HG03571 (cell line): ENCODE measurements around the gene IL1RN.

ENCODE experiments used
- ATAC-seq: cut with Tn5 transposase; IDR thresholded peaks from one replicate; pipeline ENCODE4 v1.9.1; 2021; ENCODE audit not compliant: unreplicated experiment

IL1RN gene

DNA sequence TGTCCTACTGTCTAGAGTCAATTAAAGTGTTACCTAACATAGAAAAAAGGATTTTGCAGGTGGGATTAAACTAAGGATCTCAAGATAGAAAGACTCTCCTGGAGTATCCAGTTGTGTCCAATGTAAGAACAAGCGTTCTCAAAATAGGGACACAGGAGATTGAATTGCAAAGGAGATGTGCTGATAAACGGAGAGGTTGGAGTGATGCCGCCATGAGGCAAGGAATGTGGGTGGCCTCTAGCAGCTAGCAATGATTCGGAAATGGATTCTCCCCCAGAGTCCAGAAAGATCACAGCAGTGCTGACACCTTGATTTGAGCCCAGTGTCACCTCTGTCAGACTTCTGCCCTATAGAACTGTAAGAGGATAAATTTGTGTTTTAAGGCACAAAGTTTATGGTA, 24.1 kb upstream of the IL1RN start:
- no peak for ATAC-seq

DNA sequence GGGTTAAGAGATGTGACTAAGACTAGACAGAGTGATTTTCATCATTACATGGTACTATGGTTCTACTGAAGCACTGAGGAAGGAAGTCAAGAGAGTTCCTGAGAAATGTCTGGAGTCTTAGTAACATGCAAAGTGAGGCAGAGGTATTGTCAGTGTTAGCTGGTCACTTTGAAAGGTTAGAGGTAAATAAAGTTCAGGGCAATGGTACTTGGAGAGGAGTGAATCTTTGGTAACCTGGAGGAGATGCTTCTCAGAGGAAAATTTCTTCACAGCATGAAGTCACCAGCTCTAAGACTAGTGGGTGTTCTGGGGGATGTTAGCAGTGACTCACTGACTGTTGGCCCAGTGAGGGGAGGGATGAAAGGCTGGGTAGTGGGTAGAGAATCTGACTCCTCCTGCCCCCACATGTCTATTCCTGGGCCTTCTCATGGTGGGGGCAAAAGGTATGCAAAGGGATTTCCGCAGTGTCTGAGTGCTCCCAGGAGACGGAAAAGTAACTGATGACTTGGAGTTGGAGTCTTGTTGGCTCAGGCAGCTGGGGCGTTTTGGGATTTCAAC, 23.3 kb upstream of the IL1RN start:
- ATAC-seq: no peak

DNA sequence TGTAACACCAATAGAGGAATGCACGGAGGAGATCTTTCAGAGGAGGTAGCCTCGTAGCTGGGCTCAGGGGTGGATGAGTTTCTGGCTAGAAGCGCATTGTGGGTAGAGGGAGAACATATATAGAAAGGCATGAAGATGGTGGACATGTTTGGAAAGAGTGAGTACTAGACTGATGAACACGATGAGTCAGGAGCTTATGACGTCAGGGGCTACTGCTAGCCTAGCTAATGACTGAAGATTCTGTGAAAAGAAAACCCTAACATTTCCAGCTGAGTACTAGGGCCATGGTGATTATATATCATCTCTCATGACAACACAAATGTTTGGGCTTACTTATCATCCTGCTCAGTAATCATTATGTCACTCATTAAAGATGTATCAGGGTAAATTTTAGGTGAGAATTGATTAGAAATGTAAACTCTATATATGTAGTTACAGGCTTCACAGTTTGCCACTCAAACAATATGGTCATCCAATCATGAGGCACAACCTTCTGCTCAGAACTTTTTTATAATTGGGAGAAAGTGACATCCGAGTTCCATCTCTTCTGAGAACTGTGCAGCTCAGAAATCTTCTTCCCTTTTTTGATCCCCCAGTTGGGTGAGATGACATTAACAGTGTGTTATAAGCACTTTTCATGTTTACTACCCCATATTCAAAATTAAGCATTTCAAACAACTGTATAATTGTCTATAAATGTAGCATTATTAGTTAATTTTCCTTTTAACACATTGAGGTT, 22.2 kb upstream of the IL1RN start:
- ATAC-seq: no peak

DNA sequence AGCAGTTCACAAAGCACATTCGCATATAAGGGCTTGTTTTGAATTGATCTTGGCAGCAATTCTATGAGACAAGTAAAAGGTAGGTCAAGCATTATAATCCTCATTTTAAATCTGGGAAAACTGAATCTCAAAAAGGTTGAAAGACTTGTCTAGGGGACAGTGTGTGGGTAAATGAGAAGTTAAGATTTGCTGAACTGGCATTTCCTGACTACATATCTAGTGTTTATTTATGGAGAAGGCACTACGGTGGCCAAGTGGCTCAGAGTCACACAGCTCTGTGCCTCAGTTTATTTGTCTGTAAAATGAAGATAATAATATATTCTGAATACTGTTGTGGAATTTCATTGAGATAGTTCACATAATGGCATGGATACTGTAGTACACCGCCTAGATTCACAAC, 16.3 kb upstream of the IL1RN start:
- ATAC-seq: no peak

DNA sequence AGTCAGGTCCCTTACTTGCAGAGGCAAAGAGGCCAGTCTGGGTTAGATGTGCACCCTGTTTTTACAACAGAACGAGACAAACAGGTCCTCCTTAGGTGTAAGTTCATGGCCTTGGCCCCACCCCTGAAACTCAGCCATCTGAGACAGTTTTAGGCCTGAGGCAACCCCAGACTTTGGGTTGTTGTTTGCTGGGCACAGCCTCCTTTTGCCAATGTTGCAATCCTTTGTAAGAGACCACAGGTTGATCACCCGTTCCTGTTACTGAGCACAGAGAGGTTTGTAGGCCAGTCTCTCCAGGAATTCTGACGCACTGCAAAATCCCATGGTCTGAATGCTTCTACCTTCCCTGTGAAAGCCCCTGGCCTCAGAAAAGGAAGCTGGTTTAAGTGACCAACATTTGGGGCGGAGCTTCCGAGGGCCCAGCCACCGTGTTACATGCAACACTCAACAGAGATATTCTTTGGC, 15.5 kb upstream of the IL1RN start:
- no peak for ATAC-seq

DNA sequence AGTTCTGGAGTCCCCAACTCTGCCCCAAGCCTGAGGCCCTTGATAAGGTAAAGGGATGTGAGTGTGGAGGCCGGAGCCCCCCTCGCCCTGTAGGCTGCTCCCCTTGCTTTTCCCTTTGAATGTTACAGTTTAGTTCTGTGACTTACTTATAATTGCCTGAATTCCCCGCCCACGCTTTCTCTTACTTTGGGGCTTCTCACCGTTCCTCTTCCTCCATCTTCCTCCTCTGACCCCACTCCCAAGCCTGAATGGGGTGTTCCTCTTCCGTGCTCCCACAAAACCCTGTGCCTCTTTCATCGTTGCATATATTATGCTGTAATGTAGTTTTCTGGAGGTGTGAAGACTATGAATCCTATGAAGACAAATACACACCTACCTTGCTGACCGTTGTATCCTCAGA, 15.0 kb upstream of the IL1RN start:
- ATAC-seq: no peak

DNA sequence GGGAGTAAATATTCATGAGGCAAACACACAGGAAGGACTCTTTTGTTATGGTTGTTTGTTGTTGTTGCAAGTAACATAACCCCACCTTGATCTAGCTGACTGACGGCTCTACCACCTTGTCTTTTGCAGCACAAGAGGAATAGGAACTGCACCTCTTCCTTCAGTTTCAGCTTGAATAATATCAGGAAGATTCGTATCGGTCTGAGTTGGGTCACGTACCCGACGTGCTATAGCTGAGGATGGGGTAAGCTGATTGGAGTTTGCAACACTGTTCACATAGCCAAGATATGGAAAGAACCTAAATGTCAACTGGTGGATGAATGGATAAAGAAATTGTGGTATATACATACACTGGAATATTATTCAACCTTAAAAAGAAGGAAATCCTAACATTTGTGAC, 14.5 kb upstream of the IL1RN start:
- no peak for ATAC-seq

DNA sequence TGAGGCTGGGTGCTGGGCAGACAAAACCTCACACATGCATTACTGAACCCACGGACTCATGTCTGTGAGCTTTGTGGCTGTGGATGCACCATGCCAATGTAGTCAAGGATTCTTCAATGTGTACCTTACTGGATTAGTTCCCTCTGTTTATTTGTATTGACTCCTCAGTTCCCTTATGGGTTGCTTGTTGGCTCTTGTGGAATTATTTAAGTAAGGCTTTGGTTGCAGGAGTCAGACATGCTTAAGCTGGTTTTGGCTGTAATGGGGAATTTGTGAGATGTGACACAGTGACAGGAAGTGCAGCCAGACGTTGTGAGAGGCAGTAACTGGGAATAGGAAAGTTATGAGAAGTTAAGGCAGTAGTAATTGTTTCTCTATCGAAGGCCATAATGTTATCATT, 13.6 kb upstream of the IL1RN start:
- no peak for ATAC-seq

DNA sequence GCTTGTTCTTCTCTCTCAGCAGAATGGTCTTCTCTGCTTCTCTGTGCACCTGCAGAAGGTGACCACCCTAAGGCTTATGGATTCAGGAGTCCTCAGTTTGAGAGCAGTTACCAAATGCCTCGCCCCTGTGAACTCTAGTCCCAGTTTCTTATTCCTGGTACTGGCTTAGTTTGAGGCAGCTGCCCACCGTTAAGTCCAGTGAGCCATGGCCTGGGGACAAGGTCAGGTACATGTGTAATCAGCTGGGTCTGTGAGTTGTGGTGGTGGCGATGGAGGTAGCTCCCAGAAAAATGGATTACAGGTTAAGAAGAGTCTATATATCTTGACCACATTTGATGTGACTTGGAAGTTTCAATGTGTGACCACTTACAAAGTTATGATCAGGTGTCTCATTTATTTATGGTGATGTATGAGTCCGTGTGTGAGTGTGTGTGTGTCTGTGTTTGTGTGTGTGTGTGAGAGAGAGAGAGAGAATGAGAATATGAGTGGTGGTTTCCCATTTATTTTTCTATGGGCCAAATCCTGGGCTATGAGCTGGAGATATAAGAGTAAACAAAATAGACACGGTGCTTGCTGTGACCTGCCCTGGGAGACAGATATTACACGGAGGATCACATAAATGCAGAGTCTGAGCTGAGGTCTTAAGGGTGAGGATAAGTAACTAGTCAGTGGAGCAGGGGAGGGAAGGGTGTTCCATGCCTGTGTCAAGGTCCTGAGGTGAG, 13.0 kb upstream of the IL1RN start:
- ATAC-seq: no peak

DNA sequence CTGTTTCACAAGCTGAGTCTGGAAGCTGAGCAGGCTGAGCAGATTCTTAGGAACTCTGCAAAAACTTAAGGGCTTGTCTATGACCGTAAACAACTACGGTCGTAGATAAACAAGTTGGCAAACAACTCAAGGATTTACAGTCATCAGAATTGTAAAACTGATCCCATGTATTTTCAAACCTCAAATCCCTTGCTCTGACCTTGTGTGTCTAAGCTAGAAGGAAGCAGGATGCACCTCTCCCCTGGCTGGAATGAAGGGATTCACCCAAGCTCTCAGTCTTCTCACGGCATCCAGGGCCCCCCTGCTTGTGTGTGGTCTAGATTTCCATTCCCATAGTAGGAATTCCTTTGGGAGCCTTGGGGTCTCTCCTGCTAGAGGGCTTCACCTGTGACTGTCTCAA, 12.4 kb upstream of the IL1RN start:
- no peak for ATAC-seq

DNA sequence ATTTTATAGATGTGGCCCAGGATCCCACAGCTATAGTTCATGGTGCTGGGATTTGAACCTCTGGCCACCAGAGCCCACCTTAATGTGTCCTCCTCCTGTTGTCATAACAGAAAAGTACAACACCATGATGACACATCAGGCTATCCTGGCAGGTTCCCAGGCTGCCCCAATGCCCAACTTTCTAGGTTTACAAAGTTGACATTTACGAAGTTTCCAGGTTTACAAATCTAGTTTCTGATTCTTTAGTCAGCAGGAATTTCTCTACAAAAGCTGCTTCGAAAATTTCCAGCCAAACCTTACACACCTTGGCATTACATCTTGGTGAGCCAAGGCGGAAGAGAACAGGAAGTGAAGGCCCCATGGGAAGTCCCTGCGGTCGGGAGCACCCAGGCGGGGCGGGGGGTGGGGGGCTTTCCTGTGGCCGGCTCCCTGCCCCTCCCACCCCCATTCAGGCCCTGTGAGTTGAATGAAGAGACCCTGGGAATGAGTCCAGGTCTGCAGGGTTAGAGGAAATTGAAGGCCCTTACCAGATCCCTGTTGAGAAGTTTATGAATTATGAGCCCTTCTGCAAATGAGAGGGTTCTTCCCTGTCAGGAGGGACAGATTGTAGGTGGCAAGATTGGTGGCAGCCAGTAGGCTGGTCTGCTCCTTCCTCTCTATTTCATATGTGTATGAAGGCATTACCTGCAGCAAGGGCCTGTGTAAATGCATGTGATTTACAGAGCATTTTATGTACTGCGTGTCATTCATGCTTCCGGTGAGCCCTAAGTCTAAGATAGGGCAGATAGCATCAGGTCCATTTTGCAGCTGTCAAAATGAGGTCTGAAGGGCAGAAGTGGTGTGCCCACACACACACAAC, 11.1 kb upstream of the IL1RN start:
- ATAC-seq: no peak

DNA sequence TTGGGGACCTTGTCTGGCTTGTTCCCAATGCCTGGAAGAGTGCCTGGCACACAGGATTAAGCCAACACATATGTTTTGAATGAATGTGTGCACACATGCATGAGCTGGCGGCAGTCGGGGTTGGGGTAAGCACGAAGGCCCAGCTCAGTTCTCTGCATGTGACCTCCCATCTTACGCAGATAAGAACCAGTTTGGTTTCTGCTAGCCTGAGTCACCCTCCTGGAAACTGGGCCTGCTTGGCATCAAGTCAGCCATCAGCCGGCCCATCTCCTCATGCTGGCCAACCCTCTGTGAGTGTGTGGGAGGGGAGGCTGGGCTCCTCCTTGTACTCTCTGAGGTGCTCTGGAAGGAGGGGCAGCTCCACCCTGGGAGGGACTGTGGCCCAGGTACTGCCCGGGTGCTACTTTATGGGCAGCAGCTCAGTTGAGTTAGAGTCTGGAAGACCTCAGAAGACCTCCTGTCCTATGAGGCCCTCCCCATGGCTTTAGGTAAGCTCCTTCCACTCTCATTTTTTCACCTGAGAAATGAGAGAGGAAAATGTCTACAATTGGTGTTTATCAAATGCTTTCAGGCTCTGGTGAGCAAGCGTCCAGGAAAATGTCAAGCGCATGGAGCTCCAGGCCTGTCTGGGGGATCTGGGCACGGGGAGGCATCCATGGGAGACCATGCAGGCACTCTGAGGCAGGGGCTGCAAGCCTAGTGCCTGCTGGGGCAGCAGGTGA, 9.7 kb upstream of the IL1RN start:
- ATAC-seq: no peak

DNA sequence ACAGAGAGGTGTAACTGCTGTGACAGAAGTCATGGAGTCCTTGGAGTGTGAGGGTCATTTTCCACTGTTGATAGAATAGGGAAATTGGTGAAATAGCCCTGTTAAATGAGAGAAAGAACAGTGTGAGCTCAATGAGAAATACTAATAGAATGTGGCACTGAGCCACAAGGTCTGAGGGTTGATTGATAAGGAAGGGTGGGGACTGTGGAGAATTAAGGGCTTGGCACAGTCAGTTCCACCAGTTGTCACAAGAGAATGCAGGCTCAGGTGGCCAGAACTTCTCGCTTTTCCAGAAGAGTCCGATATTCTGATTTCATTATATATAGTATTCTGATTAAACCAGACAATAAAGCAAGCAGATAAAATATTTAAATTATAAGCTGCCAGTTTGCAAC, 9.1 kb upstream of the IL1RN start:
- ATAC-seq: no peak

DNA sequence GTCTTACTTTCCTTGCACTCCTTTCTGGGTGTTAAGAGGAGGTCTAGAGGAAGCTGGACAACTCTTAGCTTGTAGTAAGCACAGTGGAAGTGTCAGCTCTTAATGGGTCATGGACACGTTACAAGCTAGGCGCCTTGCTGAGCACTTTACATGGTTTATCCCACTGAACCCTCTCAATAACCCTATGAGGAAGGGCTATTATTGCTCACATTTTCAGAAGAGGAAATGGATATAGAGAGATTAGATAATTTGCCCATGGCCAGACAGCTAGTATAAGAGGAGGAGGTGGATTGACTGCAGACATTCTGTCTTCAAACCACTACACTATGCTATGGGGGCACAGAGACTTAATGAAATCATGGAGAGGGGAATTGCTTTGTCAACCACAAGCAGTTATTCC, 8.3 kb upstream of the IL1RN start:
- no peak for ATAC-seq

DNA sequence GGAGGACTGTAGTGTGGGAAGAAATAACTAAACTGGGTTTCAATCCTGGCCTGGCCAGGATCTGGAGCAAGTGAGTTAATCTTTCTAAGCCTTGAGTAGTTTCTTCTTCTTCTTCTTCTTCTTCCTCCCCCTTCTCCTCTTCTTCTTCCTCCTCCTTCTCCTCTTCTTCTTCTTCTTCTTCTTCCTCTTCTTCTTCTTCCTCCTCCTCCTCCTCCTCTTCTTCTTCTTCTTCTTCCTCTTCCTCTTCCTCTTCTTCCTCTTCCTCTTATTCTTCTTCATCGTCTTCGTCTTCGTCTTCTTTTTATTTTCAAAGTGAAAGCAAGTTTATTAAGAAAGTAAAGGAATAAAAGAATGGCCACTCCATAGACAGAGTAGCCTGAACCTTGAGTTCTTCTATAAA, 6.5 kb upstream of the IL1RN start:
- no peak for ATAC-seq

DNA sequence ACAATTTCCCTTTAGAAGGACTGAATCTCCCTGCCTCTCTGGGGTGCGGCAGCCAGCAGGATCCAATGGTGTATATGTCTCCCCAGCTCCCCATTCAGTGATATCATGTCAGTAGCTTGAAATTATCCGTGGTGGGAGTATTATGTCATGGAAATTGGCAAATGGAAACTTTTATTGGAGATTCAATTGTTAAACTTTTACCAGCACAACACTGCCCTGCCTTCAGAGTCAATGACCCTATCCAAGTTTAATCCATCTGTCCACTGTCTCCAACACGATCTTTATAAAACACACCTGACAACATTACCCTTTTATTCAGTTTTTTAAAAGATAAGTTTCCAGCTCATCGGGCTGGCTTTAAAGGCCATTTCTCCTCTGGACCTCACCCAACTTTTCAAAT, 5.0 kb upstream of the IL1RN start:
- ATAC-seq: no peak

DNA sequence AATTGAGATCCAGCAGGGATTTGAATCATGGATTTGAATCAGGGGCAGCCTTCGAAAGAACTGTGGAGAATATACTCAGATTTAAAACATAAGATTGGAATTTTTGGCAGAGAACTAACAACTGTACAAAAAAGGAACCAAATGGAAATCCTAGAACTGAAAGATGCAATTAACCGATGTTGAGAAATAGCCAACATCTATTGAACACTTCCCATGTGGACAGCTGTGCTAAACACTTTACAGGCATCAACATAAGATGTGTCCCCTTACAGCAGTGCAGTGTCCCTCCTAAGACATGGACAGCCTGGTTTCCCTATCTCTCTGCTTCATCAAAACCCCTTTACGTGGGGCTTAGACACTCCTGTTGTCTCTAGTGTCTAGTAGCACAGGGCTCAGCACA, 3.7 kb upstream of the IL1RN start:
- ATAC-seq: no peak

DNA sequence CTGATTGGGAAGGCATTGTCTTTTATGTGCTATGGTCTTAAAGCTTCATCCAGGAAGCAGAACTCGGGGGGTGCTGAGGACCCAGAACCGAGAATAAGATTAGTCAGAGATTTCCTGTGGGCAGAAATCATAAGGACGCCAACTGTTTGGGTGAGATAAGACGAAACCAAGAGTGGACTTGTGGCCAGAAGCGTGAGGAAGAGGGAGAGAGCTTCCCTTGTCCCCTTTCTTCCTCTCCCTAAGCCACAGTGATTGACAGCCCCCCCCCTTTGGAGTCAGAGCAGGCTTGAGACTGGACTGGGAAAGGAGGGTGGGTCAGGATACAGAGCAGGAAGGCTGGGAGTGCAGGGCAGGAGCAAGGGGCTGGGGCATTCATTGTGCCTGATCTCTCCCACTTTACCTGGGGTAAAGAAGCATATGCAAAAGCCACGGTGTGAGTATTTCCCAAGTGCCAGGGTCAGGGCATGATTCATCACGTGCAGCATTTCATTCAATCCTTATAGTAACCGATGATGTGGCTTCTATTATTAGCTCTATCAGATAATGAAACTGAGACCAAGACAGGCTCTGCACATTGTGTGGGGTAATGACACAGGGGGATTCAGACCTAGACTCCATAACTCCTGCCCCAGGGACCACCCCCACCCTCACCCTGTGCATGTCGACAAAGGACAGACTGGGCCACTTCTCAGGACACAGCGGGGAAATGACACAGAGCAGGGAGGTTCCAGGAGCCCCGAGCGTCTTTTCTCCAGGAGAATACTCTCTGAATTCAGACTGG, 3.0 kb upstream of the IL1RN start:
- ATAC-seq: no peak

DNA sequence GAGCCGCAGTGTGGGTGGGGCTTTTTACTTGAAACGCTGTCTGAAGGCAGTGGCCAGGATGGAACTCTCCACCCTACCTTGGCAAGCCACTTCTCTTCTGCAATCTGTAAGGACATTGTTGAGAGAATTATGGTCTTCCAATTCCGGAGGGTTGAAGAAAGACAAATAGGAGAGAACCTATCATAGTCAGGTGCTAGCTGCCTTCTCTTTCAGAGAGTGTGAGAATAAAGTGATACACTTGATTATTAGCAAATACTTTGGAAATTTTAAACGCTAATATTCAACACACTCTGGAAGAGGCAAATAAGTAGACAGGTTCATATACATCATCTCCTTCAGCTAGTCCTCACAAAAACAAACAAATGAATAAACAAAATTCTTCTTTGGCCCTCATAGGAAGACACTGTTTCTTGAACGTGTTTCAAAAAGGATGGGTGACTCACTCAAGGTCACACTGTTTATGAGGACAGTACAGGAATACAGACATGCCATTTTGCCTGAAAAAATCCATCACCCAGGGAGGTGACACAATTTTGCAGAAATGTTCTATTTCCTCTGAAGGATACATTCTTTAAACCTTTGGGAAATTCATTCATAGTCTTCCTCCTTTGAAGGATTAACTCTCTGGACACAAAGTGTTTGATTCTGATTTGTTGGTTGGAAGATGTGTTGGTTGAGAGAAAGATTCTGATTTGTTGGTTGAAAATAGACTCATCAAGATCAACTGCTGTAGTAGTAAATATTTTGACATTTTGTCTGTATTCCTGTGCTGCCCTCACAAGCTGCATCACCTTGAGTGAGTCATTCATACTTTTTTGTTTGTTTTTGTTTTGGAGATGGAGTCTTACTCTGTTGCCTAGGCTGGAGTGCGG, 2.2 kb upstream of the IL1RN start:
- ATAC-seq: no peak
